ENCODE measurements around the gene GARRE1. TPM values are rescaled to one million over a fixed set of nuclear protein-coding genes. Genes with fewer than 3 reads are reported as not detected.

Gene GARRE1
- total and polyA plus RNA-seq, 4 donors = 4.0 to 13.7 (median 9.0) TPM

- H3K27me3 ChIP-seq (ENCODE audit: control insufficient read depth in 4 of 4, insufficient read depth in 4 of 4, low read length in 3 of 4) = no peaks in the 10 kb centered on the region
- peaks cover 0 to 2% (median 0%) of the 10 kb centered on the region in 4 donors for H3K36me3 ChIP-seq (ENCODE audit: control insufficient read depth in 4 of 4, insufficient read depth in 3 of 4, low read depth in 1 of 4, low read length in 3 of 4)
- peaks cover 0 to 5% (median 2%) of the 10 kb centered on the region in 4 donors for H3K4me1 ChIP-seq (ENCODE audit: control insufficient read depth in 4 of 4, insufficient read depth in 4 of 4, low read length in 3 of 4)
- H3K9me3 ChIP-seq (ENCODE audit: control insufficient read depth in 4 of 4, low read length in 3 of 4) = no peaks in the 10 kb centered on the region
- H3K4me3 ChIP-seq (ENCODE audit: low read depth in 1 of 3, low read length in 3 of 3) = no peak overlapping the region
- peak overlapping the region in 1 of 2 donors; percentile 42 for H3K27ac ChIP-seq (ENCODE audit: low read depth in 1 of 2, low read length in 2 of 2)
- DNase-seq (ENCODE audit: low spot score) = no peak
- WGBS = 71% methylated on average over 4 of the region's 4 CpGs
- no peak overlapping the region for H3K9ac ChIP-seq (ENCODE audit: low read depth in 1 of 2, low read length in 2 of 2)
- TF ChIP-seq HNF4A (conservative IDR thresholded peaks at IDR 0.05) (no peak), CTCF (IDR thresholded peaks at IDR 0.05; ENCODE audit: low read depth, low read length, missing input control) (no peak), GABPA (IDR thresholded peaks at IDR 0.05 in 1 of 2, conservative IDR thresholded peaks at IDR 0.05 in 1 of 2) (no peak), RAD21 (IDR thresholded peaks at IDR 0.05) (no peak)
Observed at GRCh38 chr19:34274827-34275625, 20.7 kb downstream of the GARRE1 start.

DNA sequence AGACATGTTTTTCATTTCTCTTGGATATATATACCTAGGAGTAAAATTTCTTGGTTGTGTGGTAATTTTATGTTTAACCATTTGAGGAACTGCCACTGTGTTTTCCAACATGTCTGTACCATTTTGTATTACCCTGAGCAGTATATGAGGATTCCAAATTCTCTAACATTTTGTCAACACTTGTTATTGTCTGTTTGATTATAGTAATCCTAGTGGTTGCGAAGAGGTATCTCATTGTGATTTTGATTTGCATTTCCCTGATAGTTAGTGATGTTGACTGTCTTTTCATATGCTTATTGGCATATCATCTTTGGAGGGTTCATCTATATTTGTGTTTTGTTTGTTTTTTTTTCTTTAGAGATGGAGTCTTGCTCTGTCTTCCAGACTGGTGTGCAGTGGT, 21.4 kb downstream of the GARRE1 start:
- Histone ChIP-seq H3K27ac (ENCODE audit: low read depth in 1 of 2, low read length in 2 of 2) (no peak overlapping the region), H3K36me3 (ENCODE audit: control insufficient read depth in 4 of 4, insufficient read depth in 3 of 4, low read depth in 1 of 4, low read length in 3 of 4) (peaks cover 0 to 2% (median 0%) of the 10 kb centered on the region in 4 donors), H3K27me3 (ENCODE audit: control insufficient read depth in 4 of 4, insufficient read depth in 4 of 4, low read length in 3 of 4) (no peaks in the 10 kb centered on the region), H3K4me3 (ENCODE audit: low read depth in 1 of 3, low read length in 3 of 3) (no peak overlapping the region), H3K4me1 (ENCODE audit: control insufficient read depth in 4 of 4, insufficient read depth in 4 of 4, low read length in 3 of 4) (no peaks in the 10 kb centered on the region), H3K9me3 (ENCODE audit: control insufficient read depth in 4 of 4, low read length in 3 of 4) (no peaks in the 10 kb centered on the region), H3K9ac (ENCODE audit: low read depth in 1 of 2, low read length in 2 of 2) (no peak overlapping the region)
- no peak for DNase-seq (ENCODE audit: low spot score)
- 99% methylated on average over 1 of the region's 1 CpG for WGBS
- TF ChIP-seq, protein P1, sequence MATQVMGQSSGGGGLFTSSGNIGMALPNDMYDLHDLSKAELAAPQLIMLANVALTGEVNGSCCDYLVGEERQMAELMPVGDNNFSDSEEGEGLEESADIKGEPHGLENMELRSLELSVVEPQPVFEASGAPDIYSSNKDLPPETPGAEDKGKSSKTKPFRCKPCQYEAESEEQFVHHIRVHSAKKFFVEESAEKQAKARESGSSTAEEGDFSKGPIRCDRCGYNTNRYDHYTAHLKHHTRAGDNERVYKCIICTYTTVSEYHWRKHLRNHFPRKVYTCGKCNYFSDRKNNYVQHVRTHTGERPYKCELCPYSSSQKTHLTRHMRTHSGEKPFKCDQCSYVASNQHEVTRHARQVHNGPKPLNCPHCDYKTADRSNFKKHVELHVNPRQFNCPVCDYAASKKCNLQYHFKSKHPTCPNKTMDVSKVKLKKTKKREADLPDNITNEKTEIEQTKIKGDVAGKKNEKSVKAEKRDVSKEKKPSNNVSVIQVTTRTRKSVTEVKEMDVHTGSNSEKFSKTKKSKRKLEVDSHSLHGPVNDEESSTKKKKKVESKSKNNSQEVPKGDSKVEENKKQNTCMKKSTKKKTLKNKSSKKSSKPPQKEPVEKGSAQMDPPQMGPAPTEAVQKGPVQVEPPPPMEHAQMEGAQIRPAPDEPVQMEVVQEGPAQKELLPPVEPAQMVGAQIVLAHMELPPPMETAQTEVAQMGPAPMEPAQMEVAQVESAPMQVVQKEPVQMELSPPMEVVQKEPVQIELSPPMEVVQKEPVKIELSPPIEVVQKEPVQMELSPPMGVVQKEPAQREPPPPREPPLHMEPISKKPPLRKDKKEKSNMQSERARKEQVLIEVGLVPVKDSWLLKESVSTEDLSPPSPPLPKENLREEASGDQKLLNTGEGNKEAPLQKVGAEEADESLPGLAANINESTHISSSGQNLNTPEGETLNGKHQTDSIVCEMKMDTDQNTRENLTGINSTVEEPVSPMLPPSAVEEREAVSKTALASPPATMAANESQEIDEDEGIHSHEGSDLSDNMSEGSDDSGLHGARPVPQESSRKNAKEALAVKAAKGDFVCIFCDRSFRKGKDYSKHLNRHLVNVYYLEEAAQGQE (IDR thresholded peaks at IDR 0.05) = no peak
- TF ChIP-seq CTCF (IDR thresholded peaks at IDR 0.05; ENCODE audit: low read depth, low read length, missing input control) = no peak
- TF ChIP-seq FOXA1 (IDR thresholded peaks at IDR 0.05) = no peak
- no peak for TF ChIP-seq NR2F2 (IDR thresholded peaks at IDR 0.05)
- TF ChIP-seq SP1 (IDR thresholded peaks at IDR 0.05) = no peak
- TF ChIP-seq, protein P2, sequence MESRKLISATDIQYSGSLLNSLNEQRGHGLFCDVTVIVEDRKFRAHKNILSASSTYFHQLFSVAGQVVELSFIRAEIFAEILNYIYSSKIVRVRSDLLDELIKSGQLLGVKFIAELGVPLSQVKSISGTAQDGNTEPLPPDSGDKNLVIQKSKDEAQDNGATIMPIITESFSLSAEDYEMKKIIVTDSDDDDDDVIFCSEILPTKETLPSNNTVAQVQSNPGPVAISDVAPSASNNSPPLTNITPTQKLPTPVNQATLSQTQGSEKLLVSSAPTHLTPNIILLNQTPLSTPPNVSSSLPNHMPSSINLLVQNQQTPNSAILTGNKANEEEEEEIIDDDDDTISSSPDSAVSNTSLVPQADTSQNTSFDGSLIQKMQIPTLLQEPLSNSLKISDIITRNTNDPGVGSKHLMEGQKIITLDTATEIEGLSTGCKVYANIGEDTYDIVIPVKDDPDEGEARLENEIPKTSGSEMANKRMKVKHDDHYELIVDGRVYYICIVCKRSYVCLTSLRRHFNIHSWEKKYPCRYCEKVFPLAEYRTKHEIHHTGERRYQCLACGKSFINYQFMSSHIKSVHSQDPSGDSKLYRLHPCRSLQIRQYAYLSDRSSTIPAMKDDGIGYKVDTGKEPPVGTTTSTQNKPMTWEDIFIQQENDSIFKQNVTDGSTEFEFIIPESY (IDR thresholded peaks at IDR 0.05) = no peak
- TF ChIP-seq, protein P3, sequence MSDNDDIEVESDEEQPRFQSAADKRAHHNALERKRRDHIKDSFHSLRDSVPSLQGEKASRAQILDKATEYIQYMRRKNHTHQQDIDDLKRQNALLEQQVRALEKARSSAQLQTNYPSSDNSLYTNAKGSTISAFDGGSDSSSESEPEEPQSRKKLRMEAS (IDR thresholded peaks at IDR 0.05) = no peak
- no peak for TF ChIP-seq JUND (IDR thresholded peaks at IDR 0.05)
